Neural cell (in vitro differentiated cells): Measurements from ENCODE around the gene PRKCZ. TPM values are rescaled to one million over a fixed set of nuclear protein-coding genes. Genes with fewer than 3 reads are reported as not detected.

Source experiments
- H2AFZ ChIP-seq: fragments of 200-600, 300-800 bp; sonication (generic), shearing (Covaris generic); 2 replicates; pipeline ENCODE4 v1.6.0; 2014; ENCODE audit warnings: low read depth, mild to moderate bottlenecking, antibody characterized with exemption, low read length, moderate library complexity
- H3F3A ChIP-seq: fragments of 200-600 bp; shearing (Covaris generic); 2 replicates; pipeline ENCODE4 v1.6.1; 2016; ENCODE audit warnings: mild to moderate bottlenecking, moderate library complexity, mixed read lengths, antibody characterized with exemption, low read length; ENCODE audit not compliant: insufficient read depth, poor library complexity, severe bottlenecking
- H3K27ac ChIP-seq: fragments of 200-600, 300-800 bp; sonication (generic), shearing (Covaris generic); 2 replicates; pipeline ENCODE4 v1.5.1; 2014; ENCODE audit warnings: mild to moderate bottlenecking, low read length, moderate library complexity
- H3K27me3 ChIP-seq: fragments of 300-800, 200-600 bp; sonication (generic), shearing (Covaris generic); 2 replicates; pipeline ENCODE4 v1.6.0; 2014; ENCODE audit warnings: mild to moderate bottlenecking, low read depth, low read length, moderate library complexity; ENCODE audit not compliant: insufficient read depth
- H3K36me3 ChIP-seq: fragments of 300-800, 200-600 bp; sonication (generic), shearing (Covaris generic); 2 replicates; pipeline ENCODE4 v1.5.1; 2014; ENCODE audit warnings: mild to moderate bottlenecking, antibody characterized with exemption, low read length, moderate library complexity; ENCODE audit not compliant: insufficient read depth
- H3K4me2 ChIP-seq: fragments of 300-800, 200-600 bp; sonication (generic), shearing (Covaris generic); 2 replicates; pipeline ENCODE4 v1.6.0; 2014; ENCODE audit warnings: mild to moderate bottlenecking, low read length
- H3K4me3 ChIP-seq: fragments of 300-800, 200-600 bp; sonication (generic), shearing (Covaris generic); 2 replicates; pipeline ENCODE4 v1.5.1; 2014; ENCODE audit warnings: mild to moderate bottlenecking, low read length, moderate library complexity
- H3K79me2 ChIP-seq: fragments of 200-600 bp; shearing (Covaris generic); replicated peaks from 2 replicates; pipeline ENCODE4 v1.6.0; 2014; ENCODE audit warnings: mild to moderate bottlenecking, low read length, moderate library complexity; ENCODE audit not compliant: insufficient read depth
- H3K9ac ChIP-seq: fragments of 300-800, 200-600 bp; sonication (generic), shearing (Covaris generic); 2 replicates; pipeline ENCODE4 v1.6.1; 2016; ENCODE audit warnings: mild to moderate bottlenecking, low read length, mixed read lengths
- H3K9me2 ChIP-seq: fragments of 200-600 bp; shearing (Covaris generic); 2 replicates; pipeline ENCODE4 v1.6.1; 2016; ENCODE audit warnings: mild to moderate bottlenecking, low read length, mixed read lengths; ENCODE audit not compliant: insufficient read depth
- H3K9me3 ChIP-seq: fragments of 200-600, 300-800 bp; sonication (generic), shearing (Covaris generic); 2 replicates; pipeline ENCODE4 v1.6.1; 2016; ENCODE audit warnings: mild to moderate bottlenecking, mixed run types, low read length, moderate library complexity, mixed read lengths
- H4K20me1 ChIP-seq: fragments of 200-600 bp; shearing (Covaris generic); 2 replicates; pipeline ENCODE4 v1.6.1; 2016; ENCODE audit warnings: mild to moderate bottlenecking, mixed run types; ENCODE audit not compliant: insufficient read depth
- EP300 ChIP-seq: fragments of 450-650 bp; conservative IDR thresholded peaks from 2 replicates; pipeline ENCODE4 v1.6.1; 2014; ENCODE audit warnings: antibody characterized with exemption, mild to moderate bottlenecking, moderate library complexity; ENCODE audit not compliant: poor library complexity, severe bottlenecking
- EZH2 ChIP-seq: fragments of 200-600, 300-800 bp; shearing (Covaris generic), sonication (generic); IDR thresholded peaks from 2 replicates; pipeline ENCODE4 v1.6.1; 2014; ENCODE audit warnings: antibody characterized with exemption, low read length, borderline replicate concordance, mild to moderate bottlenecking; ENCODE audit not compliant: insufficient read depth, poor library complexity, severe bottlenecking
- MXI1 ChIP-seq: fragments of 450-650 bp; conservative IDR thresholded peaks from 2 replicates; pipeline ENCODE4 v1.6.1; 2014; ENCODE audit warnings: antibody characterized with exemption, mild to moderate bottlenecking; ENCODE audit not compliant: poor library complexity, severe bottlenecking
- POLR2AphosphoS5 ChIP-seq: IDR thresholded peaks from 2 replicates; pipeline ENCODE4 v1.6.1; 2012
- RAD21 ChIP-seq: fragments of 450-650 bp; conservative IDR thresholded peaks from 2 replicates; pipeline ENCODE4 v1.6.1; 2014; ENCODE audit warnings: antibody characterized with exemption, mild to moderate bottlenecking, moderate library complexity
- SMC3 ChIP-seq: fragments of 450-650 bp; conservative IDR thresholded peaks from 2 replicates; pipeline ENCODE4 v1.6.1; 2014; ENCODE audit warnings: antibody characterized with exemption, mild to moderate bottlenecking, moderate library complexity; ENCODE audit not compliant: poor library complexity
- TAF1 ChIP-seq: IDR thresholded peaks from 2 replicates; pipeline ENCODE4 v1.6.1; 2012; ENCODE audit warnings: low read depth
- polyA plus RNA-seq: library from polyadenylated mRNA; depleted of rRNA; stranded (reverse); fragments of >200 nt; gene quantifications from 2 replicates; pipeline ENCODE4 v1.2.3, GENCODE V29; 2014
- TF ChIP-seq, protein P1 (sequence below): fragments of 450-650 bp; IDR thresholded peaks from 2 replicates; pipeline ENCODE4 v1.5.1; 2014; ENCODE audit warnings: antibody characterized with exemption, mild to moderate bottlenecking, moderate library complexity; ENCODE audit not compliant: poor library complexity, severe bottlenecking
- TF ChIP-seq, protein P2 (sequence below): IDR thresholded peaks from 2 replicates; pipeline ENCODE4 v1.6.1; 2012; ENCODE audit warnings: borderline replicate concordance

Gene PRKCZ
- polyA plus RNA-seq, 1 donor from 2014 or later: 54.9 TPM

DNA sequence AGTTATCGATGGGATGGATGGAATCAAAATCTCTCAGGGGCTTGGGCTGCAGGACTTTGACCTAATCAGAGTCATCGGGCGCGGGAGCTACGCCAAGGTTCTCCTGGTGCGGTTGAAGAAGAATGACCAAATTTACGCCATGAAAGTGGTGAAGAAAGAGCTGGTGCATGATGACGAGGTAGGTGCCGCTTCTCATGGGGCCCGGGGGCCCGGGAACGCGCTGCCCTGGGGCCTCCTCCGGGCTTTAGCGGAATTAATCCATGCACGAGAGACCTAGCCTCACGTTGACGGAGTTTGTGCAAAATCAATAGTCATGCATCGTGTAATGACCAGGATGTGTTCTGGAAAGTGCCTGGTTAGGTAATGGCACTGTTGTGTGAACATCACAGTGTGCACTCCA, 100.6 kb downstream of the PRKCZ start:
- no peaks in the 10 kb centered on the region for H3F3A ChIP-seq
- H3K27me3 ChIP-seq: no peaks in the 10 kb centered on the region
- no peak overlapping the region for H3K4me3 ChIP-seq
- H3K9me2 ChIP-seq: no peaks in the 10 kb centered on the region
- H4K20me1 ChIP-seq: no peaks in the 10 kb centered on the region
- H3K79me2 ChIP-seq: no peaks in the 10 kb centered on the region
- no peak overlapping the region for H3K9ac ChIP-seq
- H3K36me3 ChIP-seq: no peaks in the 10 kb centered on the region
- H2AFZ ChIP-seq: no peak overlapping the region
- TF ChIP-seq POLR2AphosphoS5 (no peak), RAD21 (no peak), EP300 (no peak), MXI1 (no peak), EZH2 (no peak), SMC3 (no peak), TAF1 (no peak)
- TF ChIP-seq, protein P1, sequence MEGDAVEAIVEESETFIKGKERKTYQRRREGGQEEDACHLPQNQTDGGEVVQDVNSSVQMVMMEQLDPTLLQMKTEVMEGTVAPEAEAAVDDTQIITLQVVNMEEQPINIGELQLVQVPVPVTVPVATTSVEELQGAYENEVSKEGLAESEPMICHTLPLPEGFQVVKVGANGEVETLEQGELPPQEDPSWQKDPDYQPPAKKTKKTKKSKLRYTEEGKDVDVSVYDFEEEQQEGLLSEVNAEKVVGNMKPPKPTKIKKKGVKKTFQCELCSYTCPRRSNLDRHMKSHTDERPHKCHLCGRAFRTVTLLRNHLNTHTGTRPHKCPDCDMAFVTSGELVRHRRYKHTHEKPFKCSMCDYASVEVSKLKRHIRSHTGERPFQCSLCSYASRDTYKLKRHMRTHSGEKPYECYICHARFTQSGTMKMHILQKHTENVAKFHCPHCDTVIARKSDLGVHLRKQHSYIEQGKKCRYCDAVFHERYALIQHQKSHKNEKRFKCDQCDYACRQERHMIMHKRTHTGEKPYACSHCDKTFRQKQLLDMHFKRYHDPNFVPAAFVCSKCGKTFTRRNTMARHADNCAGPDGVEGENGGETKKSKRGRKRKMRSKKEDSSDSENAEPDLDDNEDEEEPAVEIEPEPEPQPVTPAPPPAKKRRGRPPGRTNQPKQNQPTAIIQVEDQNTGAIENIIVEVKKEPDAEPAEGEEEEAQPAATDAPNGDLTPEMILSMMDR: no peak
- TF ChIP-seq, protein P2, sequence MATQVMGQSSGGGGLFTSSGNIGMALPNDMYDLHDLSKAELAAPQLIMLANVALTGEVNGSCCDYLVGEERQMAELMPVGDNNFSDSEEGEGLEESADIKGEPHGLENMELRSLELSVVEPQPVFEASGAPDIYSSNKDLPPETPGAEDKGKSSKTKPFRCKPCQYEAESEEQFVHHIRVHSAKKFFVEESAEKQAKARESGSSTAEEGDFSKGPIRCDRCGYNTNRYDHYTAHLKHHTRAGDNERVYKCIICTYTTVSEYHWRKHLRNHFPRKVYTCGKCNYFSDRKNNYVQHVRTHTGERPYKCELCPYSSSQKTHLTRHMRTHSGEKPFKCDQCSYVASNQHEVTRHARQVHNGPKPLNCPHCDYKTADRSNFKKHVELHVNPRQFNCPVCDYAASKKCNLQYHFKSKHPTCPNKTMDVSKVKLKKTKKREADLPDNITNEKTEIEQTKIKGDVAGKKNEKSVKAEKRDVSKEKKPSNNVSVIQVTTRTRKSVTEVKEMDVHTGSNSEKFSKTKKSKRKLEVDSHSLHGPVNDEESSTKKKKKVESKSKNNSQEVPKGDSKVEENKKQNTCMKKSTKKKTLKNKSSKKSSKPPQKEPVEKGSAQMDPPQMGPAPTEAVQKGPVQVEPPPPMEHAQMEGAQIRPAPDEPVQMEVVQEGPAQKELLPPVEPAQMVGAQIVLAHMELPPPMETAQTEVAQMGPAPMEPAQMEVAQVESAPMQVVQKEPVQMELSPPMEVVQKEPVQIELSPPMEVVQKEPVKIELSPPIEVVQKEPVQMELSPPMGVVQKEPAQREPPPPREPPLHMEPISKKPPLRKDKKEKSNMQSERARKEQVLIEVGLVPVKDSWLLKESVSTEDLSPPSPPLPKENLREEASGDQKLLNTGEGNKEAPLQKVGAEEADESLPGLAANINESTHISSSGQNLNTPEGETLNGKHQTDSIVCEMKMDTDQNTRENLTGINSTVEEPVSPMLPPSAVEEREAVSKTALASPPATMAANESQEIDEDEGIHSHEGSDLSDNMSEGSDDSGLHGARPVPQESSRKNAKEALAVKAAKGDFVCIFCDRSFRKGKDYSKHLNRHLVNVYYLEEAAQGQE: no peak
- no peaks in the 10 kb centered on the region for H3K9me3 ChIP-seq
- H3K4me2 ChIP-seq: no peak overlapping the region
- H3K27ac ChIP-seq: no peak overlapping the region

- Histone ChIP-seq H3K4me2 (no peak overlapping the region), H3K79me2 (no peaks in the 10 kb centered on the region), H3K4me3 (no peak overlapping the region), H4K20me1 (no peaks in the 10 kb centered on the region), H3K9ac (no peak overlapping the region), H3F3A (no peaks in the 10 kb centered on the region), H3K27ac (no peak overlapping the region), H3K9me2 (no peaks in the 10 kb centered on the region), H3K36me3 (no peaks in the 10 kb centered on the region), H3K27me3 (no peaks in the 10 kb centered on the region), H3K9me3 (no peaks in the 10 kb centered on the region), H2AFZ (no peak overlapping the region)
- TF ChIP-seq MXI1: no peak
- TF ChIP-seq, protein P1: no peak
- TF ChIP-seq, protein P2: no peak
Observed at GRCh38 chr1:2151252-2151651, 101.0 kb downstream of the PRKCZ start.
